ENCODE results near the gene MICU2. TPM values are rescaled to one million over a fixed set of nuclear protein-coding genes. Genes with fewer than 3 reads are reported as not detected.

MICU2 gene
- total RNA-seq, result 61.9 TPM

- no peaks in the 10 kb centered on the region for H3K36me3 ChIP-seq
- H3K27ac ChIP-seq, result peak within 1 kb of the TSS; percentile 96
- TF ChIP-seq POLR2A (IDR thresholded peaks at IDR 0.05) (peak in 1 of 2 donors; percentile 63), POLR2AphosphoS5 (IDR thresholded peaks at IDR 0.05; ENCODE audit: insufficient read depth in 1 of 2, low read depth in 1 of 2) (peak; percentile 35 to 84), CTCF (IDR thresholded peaks at IDR 0.05) (peak in 1 of 3 experiments; percentile 10)
- no peaks in the 10 kb centered on the region for H3K27me3 ChIP-seq
- H3K4me1 ChIP-seq, result peaks cover 6% of the 10 kb centered on the region
- intact Hi-C loops (cut with DNase I), result no loop called here
- peak within 1 kb of the TSS; percentile 84 to 94 for H3K4me3 ChIP-seq
- peak in 1 of 2 donors; percentile 91 for DNase-seq (ENCODE audit: extremely low spot score in 2 of 2)
- H3K9me3 ChIP-seq, result no peaks in the 10 kb centered on the region
These were observed at the start of gene MICU2 for GRCh38 chr13:21603531-21604448. MICU2 (minus strand) TSS chr13:21604170; CDS start chr13:21604148, 22 bp downstream.

- Histone ChIP-seq H3K4me1 (peaks cover 3% of the 10 kb centered on the region), H3K27me3 (no peaks in the 10 kb centered on the region), H3K9me3 (no peaks in the 10 kb centered on the region), H3K36me3 (no peaks in the 10 kb centered on the region), H3K4me3 (no peak overlapping the region), H3K27ac (no peak overlapping the region)
- DNase-seq (ENCODE audit: extremely low spot score in 2 of 2), result no peak
- intact Hi-C loops (cut with DNase I), result no loop called here
- no peak for TF ChIP-seq POLR2A (IDR thresholded peaks at IDR 0.05)
- TF ChIP-seq CTCF (IDR thresholded peaks at IDR 0.05), result no peak
- no peak for TF ChIP-seq POLR2AphosphoS5 (IDR thresholded peaks at IDR 0.05; ENCODE audit: insufficient read depth in 1 of 2, low read depth in 1 of 2)
These were observed 37.7 kb upstream of the MICU2 start for GRCh38 chr13:21641629-21642028.

- Histone ChIP-seq H3K27me3 (no peaks in the 10 kb centered on the region), H3K4me1 (peaks cover 3% of the 10 kb centered on the region), H3K9me3 (no peaks in the 10 kb centered on the region), H3K4me3 (no peak overlapping the region), H3K36me3 (no peaks in the 10 kb centered on the region), H3K27ac (no peak overlapping the region)
- TF ChIP-seq POLR2A (IDR thresholded peaks at IDR 0.05) (no peak), CTCF (IDR thresholded peaks at IDR 0.05) (no peak), POLR2AphosphoS5 (IDR thresholded peaks at IDR 0.05; ENCODE audit: insufficient read depth in 1 of 2, low read depth in 1 of 2) (no peak)
- DNase-seq (ENCODE audit: extremely low spot score in 2 of 2), result no peak
- intact Hi-C loops (cut with DNase I), result no loop called here
These were observed 35.6 kb upstream of the MICU2 start for GRCh38 chr13:21639561-21639960.

- intact Hi-C loops (cut with DNase I), result no loop called here
- Histone ChIP-seq H3K4me3 (no peak overlapping the region), H3K4me1 (peaks cover 3% of the 10 kb centered on the region), H3K36me3 (no peaks in the 10 kb centered on the region), H3K9me3 (no peaks in the 10 kb centered on the region), H3K27ac (no peak overlapping the region), H3K27me3 (no peaks in the 10 kb centered on the region)
- no peak for DNase-seq (ENCODE audit: extremely low spot score in 2 of 2)
- TF ChIP-seq CTCF (IDR thresholded peaks at IDR 0.05), result peak; percentile 41 to 82 (median 73)
- TF ChIP-seq POLR2AphosphoS5 (IDR thresholded peaks at IDR 0.05; ENCODE audit: insufficient read depth in 1 of 2, low read depth in 1 of 2), result no peak
These were observed 34.6 kb upstream of the MICU2 start for GRCh38 chr13:21638319-21639282.
